Measurements from ENCODE around the gene CLDN4. TPM values are rescaled to one million over a fixed set of nuclear protein-coding genes. Genes with fewer than 3 reads are reported as not detected.
"Not testable (repeated sequence)": the region's sequence is repeated elsewhere in the genome, so short reads cannot be mapped to it uniquely, and the experiment has no call there.

Gene CLDN4
- total RNA-seq (2013): not detected
- polyA plus RNA-seq: under 1 TPM in 1 of 3 donors, not detected in 2; 0.01 TPM
- polyA minus RNA-seq: not detected in 2 replicates
- total RNA-seq: 0 to 10.4 (median 0.08) reads per million in 11 experiments

GRCh38 chr7:73830681-73831583 lies at the start of gene CLDN4:
Gene CLDN4 (plus strand): TSS chr7:73830996. CDS start chr7:73831202, 206 bp downstream.
- Mint-ChIP-seq H3K9me3 (peaks cover 0 to 2% (median 0%) of the 10 kb centered on the region in 7 donors), H3K27ac (no peak within 1 kb of the TSS), H3K27me3 (ENCODE audit: low read depth in 3 of 3) (peaks cover 24 to 39% (median 26%) of the 10 kb centered on the region in 3 donors), H3K36me3 (peaks cover 0 to 2% of the 10 kb centered on the region in 2 donors), H3K4me1 (peaks cover 41% of the 10 kb centered on the region), H3K4me3 (peak within 1 kb of the TSS in 1 of 2 donors; percentile 13)
- Histone ChIP-seq H2AFZ (ENCODE audit: insufficient read depth, low read depth, low read length, poor library complexity, severe bottlenecking) (no peak within 1 kb of the TSS), H3K9ac (ENCODE audit: insufficient read depth, low read length, poor library complexity, severe bottlenecking) (no peak within 1 kb of the TSS), H3K36me3 (replicated peaks in 1 of 2; ENCODE audit: control insufficient read depth in 1 of 2, insufficient read depth in 2 of 2, low read length in 2 of 2) (no peaks in the 10 kb centered on the region), H3K79me2 (ENCODE audit: insufficient read depth, low read length) (no peaks in the 10 kb centered on the region), H4K20me1 (ENCODE audit: insufficient read depth, low read length) (no peaks in the 10 kb centered on the region), H3K4me1 (ENCODE audit: control insufficient read depth in 1 of 2, insufficient read depth in 2 of 2, low read length in 2 of 2) (peaks cover 35 to 46% of the 10 kb centered on the region in 2 donors), H3K27me3 (ENCODE audit: control insufficient read depth in 2 of 2, insufficient read depth in 2 of 2, low read length in 2 of 2) (peaks cover 0 to 17% of the 10 kb centered on the region in 2 donors), H3K4me2 (replicated peaks; ENCODE audit: extremely low read depth, low read length, poor library complexity, severe bottlenecking) (no peak within 1 kb of the TSS), H3K27ac (ENCODE audit: low read depth in 1 of 2, low read length in 2 of 2) (no peak within 1 kb of the TSS), H3K4me3 (replicated peaks in 1 of 3; ENCODE audit: low read depth in 2 of 3, low read length in 3 of 3) (no peak within 1 kb of the TSS), H3K9me3 (replicated peaks in 1 of 2; ENCODE audit: control insufficient read depth in 1 of 2, insufficient read depth in 1 of 2, low read length in 2 of 2) (no peaks in the 10 kb centered on the region)
- DNase-seq: no peak
- WGBS (ENCODE audit: insufficient coverage): 97% methylated on average over 41 of the region's 42 CpGs
- no peak for TF ChIP-seq CTCF (IDR thresholded peaks at IDR 0.05)
- intact Hi-C loops (cut with micrococcal nuclease): no loop called here

GRCh38 chr7:73786588-73786987 lies 44.2 kb upstream of the CLDN4 start:
- no peaks in the 10 kb centered on the region for H3K4me1 Mint-ChIP-seq
- peaks cover 1 to 21% (median 17%) of the 10 kb centered on the region in 7 donors for H3K9me3 Mint-ChIP-seq
- no peaks in the 10 kb centered on the region for H3K36me3 ChIP-seq (replicated peaks in 1 of 2; ENCODE audit: control insufficient read depth in 1 of 2, insufficient read depth in 2 of 2, low read length in 2 of 2)
- H2AFZ ChIP-seq (ENCODE audit: insufficient read depth, low read depth, low read length, poor library complexity, severe bottlenecking): no peak overlapping the region
- H4K20me1 ChIP-seq (ENCODE audit: insufficient read depth, low read length): no peaks in the 10 kb centered on the region
- DNase-seq: no peak
- peaks cover 2 to 9% (median 6%) of the 10 kb centered on the region in 3 donors for H3K27me3 Mint-ChIP-seq (ENCODE audit: low read depth in 3 of 3)
- H3K9me3 ChIP-seq (replicated peaks in 1 of 2; ENCODE audit: control insufficient read depth in 1 of 2, insufficient read depth in 1 of 2, low read length in 2 of 2): peaks cover 0 to 4% of the 10 kb centered on the region in 2 donors
- intact Hi-C loops (cut with micrococcal nuclease): no loop called here
- no peak overlapping the region for H3K4me2 ChIP-seq (replicated peaks; ENCODE audit: extremely low read depth, low read length, poor library complexity, severe bottlenecking)
- H3K79me2 ChIP-seq (ENCODE audit: insufficient read depth, low read length): no peaks in the 10 kb centered on the region
- H3K27ac Mint-ChIP-seq: no peak overlapping the region
- no peak overlapping the region for H3K4me3 ChIP-seq (replicated peaks in 1 of 3; ENCODE audit: low read depth in 2 of 3, low read length in 3 of 3)
- no peak for TF ChIP-seq CTCF (IDR thresholded peaks at IDR 0.05)
- H3K36me3 Mint-ChIP-seq: no peaks in the 10 kb centered on the region
- no peak overlapping the region for H3K4me3 Mint-ChIP-seq
- H3K27me3 ChIP-seq (ENCODE audit: control insufficient read depth in 2 of 2, insufficient read depth in 2 of 2, low read length in 2 of 2): no peaks in the 10 kb centered on the region
- no CpG with 5 or more reads among the region's 1 CpG for WGBS (ENCODE audit: insufficient coverage)
- H3K4me1 ChIP-seq (ENCODE audit: control insufficient read depth in 1 of 2, insufficient read depth in 2 of 2, low read length in 2 of 2): no peaks in the 10 kb centered on the region
- no peak overlapping the region for H3K9ac ChIP-seq (ENCODE audit: insufficient read depth, low read length, poor library complexity, severe bottlenecking)
- no peak overlapping the region for H3K27ac ChIP-seq (ENCODE audit: low read depth in 1 of 2, low read length in 2 of 2)

GRCh38 chr7:73787786-73788048 lies 43.1 kb upstream of the CLDN4 start:
- H3K27ac ChIP-seq (ENCODE audit: low read depth in 1 of 2, low read length in 2 of 2); H2AFZ ChIP-seq (ENCODE audit: insufficient read depth, low read depth, low read length, poor library complexity, severe bottlenecking); H3K9me3 ChIP-seq (replicated peaks in 1 of 2; ENCODE audit: control insufficient read depth in 1 of 2, insufficient read depth in 1 of 2, low read length in 2 of 2); H3K4me2 ChIP-seq (replicated peaks; ENCODE audit: extremely low read depth, low read length, poor library complexity, severe bottlenecking); H3K27me3 Mint-ChIP-seq (ENCODE audit: low read depth in 3 of 3); H3K36me3 Mint-ChIP-seq; H3K9ac ChIP-seq (ENCODE audit: insufficient read depth, low read length, poor library complexity, severe bottlenecking); H3K27ac Mint-ChIP-seq; H3K4me1 Mint-ChIP-seq; H3K4me3 Mint-ChIP-seq; H3K4me1 ChIP-seq (ENCODE audit: control insufficient read depth in 1 of 2, insufficient read depth in 2 of 2, low read length in 2 of 2); H3K36me3 ChIP-seq (replicated peaks in 1 of 2; ENCODE audit: control insufficient read depth in 1 of 2, insufficient read depth in 2 of 2, low read length in 2 of 2); H3K79me2 ChIP-seq (ENCODE audit: insufficient read depth, low read length); H3K27me3 ChIP-seq (ENCODE audit: control insufficient read depth in 2 of 2, insufficient read depth in 2 of 2, low read length in 2 of 2); DNase-seq; H3K4me3 ChIP-seq (replicated peaks in 1 of 3; ENCODE audit: low read depth in 2 of 3, low read length in 3 of 3); H4K20me1 ChIP-seq (ENCODE audit: insufficient read depth, low read length); intact Hi-C loops (cut with micrococcal nuclease): not testable (repeated sequence)
- peaks cover 5 to 21% (median 14%) of the 10 kb centered on the region in 7 donors for H3K9me3 Mint-ChIP-seq
- WGBS (ENCODE audit: insufficient coverage): no CpG with 5 or more reads among the region's 1 CpG
